IPS DF 19.7 (cell line): ENCODE data around the gene FAM72D.
"Not testable (repeated sequence)": the region's sequence is repeated elsewhere in the genome, so short reads cannot be mapped to it uniquely, and the experiment has no call there.

Source experiments
- DNase-seq: peaks from one replicate; pipeline ENCODE4 v3.0.0-alpha.2; 2013; ENCODE audit warnings: low read depth, low spot score

The FAM72D gene

GRCh38 chr1:145146308-145146707 is 50.5 kb downstream of the FAM72D start:
- not testable (repeated sequence) for DNase-seq

- not testable (repeated sequence) for DNase-seq
Measured at GRCh38 chr1:145147172-145147571, 51.4 kb downstream of the FAM72D start.

- not testable (repeated sequence) for DNase-seq
Measured at GRCh38 chr1:145155421-145155820, 59.6 kb downstream of the FAM72D start.

GRCh38 chr1:145155873-145156272 is 60.1 kb downstream of the FAM72D start:
- not testable (repeated sequence) for DNase-seq

- DNase-seq: not testable (repeated sequence)
Measured at GRCh38 chr1:145156891-145157610, 61.3 kb downstream of the FAM72D start.

GRCh38 chr1:145157715-145158114 is 61.9 kb downstream of the FAM72D start:
- DNase-seq: not testable (repeated sequence)

GRCh38 chr1:145161046-145161752 is 65.4 kb downstream of the FAM72D start:
- not testable (repeated sequence) for DNase-seq
